MCF 10A (cell line): Measurements from ENCODE around the gene FCRL2. TPM values are rescaled to one million over a fixed set of nuclear protein-coding genes. Genes with fewer than 3 reads are reported as not detected.

ENCODE experiments used
- BruUV-seq: library from RNA; stranded (reverse); fragments of 400-500 nt; replicated peaks from 2 replicates; lab custom pipeline; 2021; lab: Mats Ljungman, UMichigan
- CTCF ChIA-PET: fragments of 300-600 bp; sonication (Branson Sonifier 250); formaldehyde crosslinking; extraction: SDS; loops from one replicate; lab custom pipeline; 2021; ENCODE audit warnings: antibody characterized with exemption, inconsistent platforms; lab: Yijun Ruan, JAX
- POLR2A ChIA-PET: fragments of 300-600, 350-650 bp; sonication (Branson Sonifier 250); formaldehyde crosslinking; extraction: SDS; loops from one replicate; lab custom pipeline; 2020; ENCODE audit warnings: antibody characterized with exemption, inconsistent platforms; lab: Yijun Ruan, JAX
- DNase-seq: peaks from one replicate; pipeline ENCODE4 v3.0.0-alpha.2; 2018; ENCODE audit not compliant: unreplicated experiment
- H3K27ac Mint-ChIP-seq: one replicate; pipeline ENCODE4 v1.8.0; 2022; ENCODE audit warnings: mild to moderate bottlenecking, low read depth, mixed read lengths; ENCODE audit not compliant: unreplicated experiment
- H3K27me3 Mint-ChIP-seq: one replicate; pipeline ENCODE4 v1.8.0; 2022; ENCODE audit warnings: mixed read lengths; ENCODE audit not compliant: insufficient read depth, unreplicated experiment
- H3K36me3 Mint-ChIP-seq: one replicate; pipeline ENCODE4 v1.8.0; 2022; ENCODE audit warnings: mild to moderate bottlenecking, moderate library complexity, mixed read lengths; ENCODE audit not compliant: insufficient read depth, unreplicated experiment
- H3K4me1 Mint-ChIP-seq: one replicate; pipeline ENCODE4 v1.8.0; 2022; ENCODE audit warnings: mixed read lengths; ENCODE audit not compliant: insufficient read depth, unreplicated experiment
- H3K4me3 Mint-ChIP-seq: one replicate; pipeline ENCODE4 v1.8.0; 2022; ENCODE audit warnings: mild to moderate bottlenecking, moderate library complexity, mixed read lengths; ENCODE audit not compliant: unreplicated experiment
- H3K9me3 Mint-ChIP-seq: one replicate; pipeline ENCODE4 v1.8.0; 2022; ENCODE audit warnings: mixed read lengths; ENCODE audit not compliant: unreplicated experiment
- CTCF ChIP-seq: fragments of 200-600 bp; IDR thresholded peaks from one replicate; pipeline ENCODE4 v1.8.0; 2022; ENCODE audit warnings: antibody characterized with exemption, mild to moderate bottlenecking; ENCODE audit not compliant: unreplicated experiment
- intact Hi-C: fragments of 100-400 bp; cut with micrococcal nuclease; formaldehyde crosslinking; loops from 2 replicates; pipeline ENCODE4 v1.14.1; 2022
- total RNA-seq: library from RNA; stranded (reverse); gene quantifications from 2 replicates; pipeline ENCODE4 v1.2.3, GENCODE V29; 2022

The FCRL2 gene
- total RNA-seq, 1 experiment from 2014 or later = not detected

- Mint-ChIP-seq H3K27ac (no peak overlapping the region), H3K4me1 (peaks cover 5% of the 10 kb centered on the region), H3K4me3 (no peak overlapping the region), H3K9me3 (no peaks in the 10 kb centered on the region), H3K36me3 (no peaks in the 10 kb centered on the region), H3K27me3 (peaks cover 51% of the 10 kb centered on the region)
- TF ChIP-seq CTCF = no peak
- intact Hi-C loops = no loop called here
- ChIA-PET CTCF (interaction anchor here (0.6 kb wide), 1 partner anchor 293 kb away, joined by 4 read pairs; no protein-coding TSS in a partner anchor), POLR2A (no interaction called here)
- peak; percentile 56 for DNase-seq
- no TSS peak for BruUV-seq
Measured at GRCh38 chr1:157798211-157798610, 21.3 kb upstream of the FCRL2 start.

GRCh38 chr1:157785248-157785647 is 8.3 kb upstream of the FCRL2 start:
- BruUV-seq = no TSS peak
- H3K9me3 Mint-ChIP-seq = no peaks in the 10 kb centered on the region
- POLR2A ChIA-PET = interaction anchor here (0.7 kb wide), 1 partner anchor 9 kb away, joined by 3 read pairs; no protein-coding TSS in a partner anchor
- intact Hi-C loops = no loop called here
- H3K27me3 Mint-ChIP-seq = peaks cover 62% of the 10 kb centered on the region
- no peak overlapping the region for H3K4me3 Mint-ChIP-seq
- no peak for DNase-seq
- CTCF ChIA-PET = interaction anchor here (0.7 to 1.0 kb wide), 2 partner anchors 14 to 434 kb away, joined by 3 read pairs; no protein-coding TSS in a partner anchor
- H3K36me3 Mint-ChIP-seq = no peaks in the 10 kb centered on the region
- TF ChIP-seq CTCF = no peak
- H3K27ac Mint-ChIP-seq = no peak overlapping the region
- no peaks in the 10 kb centered on the region for H3K4me1 Mint-ChIP-seq

GRCh38 chr1:157784801-157785200 is 7.9 kb upstream of the FCRL2 start:
- H3K27ac Mint-ChIP-seq = no peak overlapping the region
- intact Hi-C loops = no loop called here
- no peaks in the 10 kb centered on the region for H3K9me3 Mint-ChIP-seq

GRCh38 chr1:157782931-157783330 is 6.0 kb upstream of the FCRL2 start:
- no TSS peak for BruUV-seq

More at GRCh38 chr1:157784801-157785200, 7.9 kb upstream of the FCRL2 start:
- H3K36me3 Mint-ChIP-seq = no peaks in the 10 kb centered on the region
- ChIA-PET CTCF (interaction anchor here (0.7 kb wide), 1 partner anchor 434 kb away, joined by 3 read pairs; no protein-coding TSS in a partner anchor), POLR2A (interaction anchor here (0.7 kb wide), 1 partner anchor 9 kb away, joined by 3 read pairs; no protein-coding TSS in a partner anchor)
- no peak overlapping the region for H3K4me3 Mint-ChIP-seq
- no TSS peak for BruUV-seq
- peaks cover 59% of the 10 kb centered on the region for H3K27me3 Mint-ChIP-seq
- H3K4me1 Mint-ChIP-seq = no peaks in the 10 kb centered on the region
- TF ChIP-seq CTCF = no peak
- DNase-seq = no peak

More at GRCh38 chr1:157782931-157783330, 6.0 kb upstream of the FCRL2 start:
- CTCF ChIA-PET = interaction anchor here (0.6 kb wide), 2 partner anchors 25 to 280 kb away, joined by 3 read pairs; no protein-coding TSS in a partner anchor
- Mint-ChIP-seq H3K9me3 (no peaks in the 10 kb centered on the region), H3K36me3 (no peaks in the 10 kb centered on the region), H3K4me3 (no peak overlapping the region), H3K27me3 (peaks cover 48% of the 10 kb centered on the region), H3K27ac (no peak overlapping the region), H3K4me1 (no peaks in the 10 kb centered on the region)
- POLR2A ChIA-PET = no interaction called here
- no peak for TF ChIP-seq CTCF
- DNase-seq = no peak
- intact Hi-C loops = no loop called here
